Gastroesophageal sphincter (tissue), 3 donors: ENCODE measurements around the gene MYH11.

Experiments used
- CTCF ChIP-seq, 4 experiments: fragments of 200-600 bp in 2 of 4; fragments of 450-650 bp in 2 of 4; sonication (generic) in 1 of 4; IDR thresholded peaks; one replicate each; pipeline ENCODE4 v1.5.1; 2017 to 2019; ENCODE audit warnings: antibody characterized with exemption in 4 of 4, mild to moderate bottlenecking in 2 of 4, moderate library complexity in 2 of 4
- POLR2A ChIP-seq, 2 donors: fragments of 450-650 bp; IDR thresholded peaks; one replicate each; pipeline ENCODE4 v1.6.1; 2017; ENCODE audit warnings: antibody characterized with exemption in 2 of 2, mild to moderate bottlenecking in 2 of 2, moderate library complexity in 1 of 2
- POLR2AphosphoS5 ChIP-seq: sonication (generic); formaldehyde crosslinking; IDR thresholded peaks from one replicate; pipeline ENCODE4 v1.6.1; 2017; ENCODE audit warnings: antibody characterized with exemption

- TF ChIP-seq POLR2A (IDR thresholded peaks at IDR 0.05) = peak; percentile 29 to 37
- peak; percentile 82 for TF ChIP-seq POLR2AphosphoS5
- no peak for TF ChIP-seq CTCF (IDR thresholded peaks at IDR 0.05)
Measured at GRCh38 chr16:15854906-15855703, 1.7 kb downstream of the MYH11 start.
